C1 segment of cervical spinal cord (tissue), 14 donors: Measurements from ENCODE around the gene SOHLH2.

ENCODE experiments used
- DNase-seq, 14 donors: peaks; one replicate each; lab custom pipeline; 2025; lab: John Stamatoyannopoulos, UW

Gene SOHLH2

GRCh38 chr13:36131931-36132297 lies 82.4 kb downstream of the SOHLH2 start:
- peak in 2 of 14 donors; percentile 20 to 40 for DNase-seq

GRCh38 chr13:36131222-36131930 lies 83.0 kb downstream of the SOHLH2 start, which contains the start of gene DCLK1:
TSS of gene DCLK1 (minus strand) at chr13:36131382.
- DNase-seq: peak in 7 of 14 donors; percentile 13 to 55 (median 38)

GRCh38 chr13:36130552-36131221 lies 83.7 kb downstream of the SOHLH2 start:
- peak in 2 of 14 donors; percentile 33 to 55 for DNase-seq

- no peak for DNase-seq
Measured at GRCh38 chr13:36130193-36130551, 84.2 kb downstream of the SOHLH2 start.

- DNase-seq: no peak
Measured at GRCh38 chr13:36129539-36129938, 84.8 kb downstream of the SOHLH2 start.

GRCh38 chr13:36126491-36126890 lies 87.9 kb downstream of the SOHLH2 start:
- no peak for DNase-seq

GRCh38 chr13:36125841-36126240 lies 88.5 kb downstream of the SOHLH2 start:
- DNase-seq: no peak

GRCh38 chr13:36124236-36124822 lies 90.0 kb downstream of the SOHLH2 start:
- peak in 2 of 14 donors; percentile 8 to 31 for DNase-seq
